A673 (cell line): ENCODE measurements around the gene PPP2CA. TPM values are rescaled to one million over a fixed set of nuclear protein-coding genes. Genes with fewer than 3 reads are reported as not detected.
A peak's percentile ranks its signal among the peaks of the same experiment; 100 is the strongest.
"Not testable (repeated sequence)": the region's sequence is repeated elsewhere in the genome, so short reads cannot be mapped to it uniquely, and the experiment has no call there.

Experiments
- BruUV-seq: library from RNA; stranded (reverse); fragments of 400-500 nt; replicated peaks from 2 replicates; lab custom pipeline; 2021; lab: Mats Ljungman, UMichigan
- CTCF ChIA-PET: fragments of 300-600 bp; sonication (Branson Sonifier 250); formaldehyde crosslinking; loops from one replicate; lab custom pipeline; 2022; ENCODE audit warnings: antibody characterized with exemption; lab: Charles Lee
- POLR2A ChIA-PET: fragments of 300-600 bp; sonication (Branson Sonifier 250); formaldehyde crosslinking; loops from one replicate; lab custom pipeline; 2022; ENCODE audit warnings: antibody characterized with exemption; ENCODE audit not compliant: low non-redundant PET; lab: Charles Lee
- DNase-seq: peaks from one replicate; pipeline ENCODE4 v3.0.0-alpha.2; 2015; ENCODE audit warnings: low spot score
- H3K27ac ChIP-seq: fragments of 200-600 bp; sonication (generic); 2 replicates; pipeline ENCODE4 v1.5.1; 2016; ENCODE audit warnings: mixed run types, low read depth, mild to moderate bottlenecking, mixed read lengths, antibody characterized with exemption, low read length; ENCODE audit not compliant: poor library complexity, severe bottlenecking
- H3K27me3 ChIP-seq: fragments of 200-600 bp; sonication (generic); replicated peaks from 2 replicates; pipeline ENCODE4 v1.6.1; 2017; ENCODE audit warnings: mixed run types, low read depth, mild to moderate bottlenecking, mixed read lengths, antibody characterized with exemption, low read length; ENCODE audit not compliant: insufficient read depth, poor library complexity
- H3K36me3 ChIP-seq: fragments of 200-600 bp; sonication (generic); 2 replicates; pipeline ENCODE4 v1.6.1; 2016; ENCODE audit warnings: mixed run types, mild to moderate bottlenecking, mixed read lengths, antibody characterized with exemption, low read length; ENCODE audit not compliant: insufficient read depth, poor library complexity, severe bottlenecking
- H3K4me1 ChIP-seq: fragments of 200-600 bp; sonication (generic); 2 replicates; pipeline ENCODE4 v1.6.1; 2017; ENCODE audit warnings: mixed run types, mild to moderate bottlenecking, mixed read lengths, antibody characterized with exemption, low read length; ENCODE audit not compliant: insufficient read depth, poor library complexity, severe bottlenecking
- H3K4me3 ChIP-seq: fragments of 200-600 bp; sonication (generic); 2 replicates; pipeline ENCODE4 v1.5.1; 2016; ENCODE audit warnings: low read depth, mixed run types, mild to moderate bottlenecking, mixed read lengths, low read length; ENCODE audit not compliant: poor library complexity, severe bottlenecking
- H3K9me3 ChIP-seq: fragments of 200-600 bp; sonication (generic); 2 replicates; pipeline ENCODE4 v1.6.1; 2016; ENCODE audit warnings: mixed run types, low read depth, mild to moderate bottlenecking, mixed read lengths, antibody characterized with exemption, low read length; ENCODE audit not compliant: poor library complexity, severe bottlenecking
- EZH2 ChIP-seq: fragments of 200-600 bp; sonication (generic); IDR thresholded peaks from 2 replicates; pipeline ENCODE4 v1.6.1; 2017; ENCODE audit warnings: borderline replicate concordance, low read depth, mild to moderate bottlenecking, mixed read lengths, antibody characterized with exemption, low read length; ENCODE audit not compliant: poor library complexity, severe bottlenecking
- intact Hi-C: fragments of 100-400 bp; cut with micrococcal nuclease; formaldehyde crosslinking; loops from one replicate; pipeline ENCODE4 v1.10.0; 2022; ENCODE audit not compliant: unreplicated experiment
- total RNA-seq: library from RNA; stranded (reverse); gene quantifications from 2 replicates; pipeline ENCODE4 v1.2.3, GENCODE V29; 2021
- TF ChIP-seq, protein P1 (sequence below): fragments of 300-800, 200-600 bp; sonication (generic); conservative IDR thresholded peaks from 2 replicates; pipeline ENCODE4 v1.5.1; 2017; ENCODE audit warnings: low read depth, mild to moderate bottlenecking, antibody characterized with exemption, low read length, moderate library complexity, mixed read lengths

Gene PPP2CA
- total RNA-seq, 1 experiment from 2014 or later: 227 TPM

DNA sequence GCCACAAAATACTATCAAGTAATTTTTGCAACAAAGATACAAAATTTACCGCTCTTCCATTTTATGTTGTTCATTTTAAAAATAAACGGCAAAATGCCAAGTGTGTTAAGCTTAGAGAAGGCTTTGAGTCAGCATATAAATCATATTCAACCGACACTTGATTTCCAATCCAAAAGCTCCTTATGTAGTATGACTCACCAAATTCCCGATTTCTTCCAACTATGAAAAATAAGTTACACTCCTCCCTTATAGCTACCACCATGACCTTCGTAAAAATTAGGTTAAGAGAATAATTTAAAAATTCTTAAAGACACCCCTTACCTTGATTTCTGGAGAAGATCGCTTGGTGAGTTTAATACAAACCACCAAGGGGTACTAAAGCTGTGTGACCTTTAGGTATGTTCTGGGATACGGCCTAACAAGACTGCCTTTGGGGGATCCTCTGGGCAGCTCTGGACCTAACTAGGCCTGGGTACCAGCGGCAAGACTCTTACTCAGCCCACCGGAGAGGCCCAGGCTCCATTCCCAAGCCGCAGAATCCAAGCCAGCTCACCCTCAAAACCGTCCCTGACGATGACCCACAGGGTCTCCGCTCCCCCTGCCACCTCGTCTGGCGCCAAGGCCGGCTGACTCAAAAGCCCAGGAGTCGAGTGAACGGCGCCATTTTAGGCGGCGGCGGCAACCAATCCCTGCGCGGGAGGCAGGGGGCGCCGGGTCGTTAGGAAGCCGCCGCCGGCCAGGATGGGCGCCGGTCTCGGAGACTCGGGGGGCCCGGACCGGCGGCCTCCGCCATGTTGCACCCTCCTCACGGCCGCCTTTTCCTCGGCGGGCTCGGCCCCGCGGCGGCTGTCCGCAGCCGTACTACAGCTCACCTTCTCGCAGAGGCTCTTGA lies 739 bp downstream of the PPP2CA start:
- Histone ChIP-seq H3K36me3 (peaks cover 5% of the 10 kb centered on the region), H3K27me3 (no peaks in the 10 kb centered on the region), H3K4me1 (peaks cover 8% of the 10 kb centered on the region), H3K4me3 (peak overlapping the region; percentile 96), H3K27ac (peak overlapping the region; percentile 99), H3K9me3 (no peaks in the 10 kb centered on the region)
- POLR2A ChIA-PET: interaction anchor here (0.6 kb wide), 1 partner anchor 15 kb away, joined by 4 read pairs; no protein-coding TSS in a partner anchor
- TF ChIP-seq, protein P1, sequence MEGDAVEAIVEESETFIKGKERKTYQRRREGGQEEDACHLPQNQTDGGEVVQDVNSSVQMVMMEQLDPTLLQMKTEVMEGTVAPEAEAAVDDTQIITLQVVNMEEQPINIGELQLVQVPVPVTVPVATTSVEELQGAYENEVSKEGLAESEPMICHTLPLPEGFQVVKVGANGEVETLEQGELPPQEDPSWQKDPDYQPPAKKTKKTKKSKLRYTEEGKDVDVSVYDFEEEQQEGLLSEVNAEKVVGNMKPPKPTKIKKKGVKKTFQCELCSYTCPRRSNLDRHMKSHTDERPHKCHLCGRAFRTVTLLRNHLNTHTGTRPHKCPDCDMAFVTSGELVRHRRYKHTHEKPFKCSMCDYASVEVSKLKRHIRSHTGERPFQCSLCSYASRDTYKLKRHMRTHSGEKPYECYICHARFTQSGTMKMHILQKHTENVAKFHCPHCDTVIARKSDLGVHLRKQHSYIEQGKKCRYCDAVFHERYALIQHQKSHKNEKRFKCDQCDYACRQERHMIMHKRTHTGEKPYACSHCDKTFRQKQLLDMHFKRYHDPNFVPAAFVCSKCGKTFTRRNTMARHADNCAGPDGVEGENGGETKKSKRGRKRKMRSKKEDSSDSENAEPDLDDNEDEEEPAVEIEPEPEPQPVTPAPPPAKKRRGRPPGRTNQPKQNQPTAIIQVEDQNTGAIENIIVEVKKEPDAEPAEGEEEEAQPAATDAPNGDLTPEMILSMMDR: 0 out of 2 replicates have a peak, but pooled peaks have one; percentile 17
- no peak for TF ChIP-seq EZH2
- intact Hi-C loops: no loop called here
- CTCF ChIA-PET: no interaction called here
- BruUV-seq: TSS peak; percentile 39
- peak; percentile 74 for DNase-seq

DNA sequence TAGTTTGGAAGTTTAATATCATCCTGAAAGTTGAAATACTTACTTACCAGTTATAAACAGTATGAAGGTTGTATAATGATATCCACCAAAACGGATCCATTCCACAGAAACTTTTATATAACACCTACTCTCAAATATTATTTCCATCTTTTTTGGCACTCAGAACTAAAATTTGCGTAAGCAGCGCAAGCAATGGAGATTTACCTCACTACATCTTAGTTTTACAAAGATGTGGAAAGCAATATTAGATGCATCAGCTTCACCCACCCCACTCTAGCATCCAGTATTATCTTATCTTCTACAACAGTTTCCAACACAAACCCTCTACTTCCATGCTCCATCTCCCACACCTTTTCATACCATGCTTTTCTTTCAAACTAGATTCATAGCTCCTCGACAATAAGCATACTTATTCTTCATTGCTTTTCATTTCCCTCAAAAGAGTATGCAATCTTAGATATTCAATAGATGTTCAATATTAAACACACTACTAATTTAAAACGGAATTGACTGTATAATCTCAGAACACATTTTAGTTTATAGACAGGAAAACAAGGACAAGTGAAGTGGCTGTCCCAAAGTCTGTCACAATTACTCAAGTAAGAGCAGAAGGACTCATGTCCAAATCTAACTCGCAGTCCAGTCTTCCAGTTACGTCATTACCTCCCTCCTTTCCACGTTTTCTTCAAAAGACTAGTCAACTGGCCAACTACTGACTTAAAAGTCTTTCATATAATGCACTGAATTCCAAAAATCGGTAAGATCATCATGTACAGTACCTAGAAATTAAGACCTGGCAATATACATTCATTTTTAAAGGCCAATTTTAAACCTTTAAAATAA lies 2.2 kb downstream of the PPP2CA start:
- intact Hi-C loops: no loop called here
- H3K9me3 ChIP-seq: no peaks in the 10 kb centered on the region
- no peak overlapping the region for H3K27ac ChIP-seq
- DNase-seq: no peak
- BruUV-seq: no TSS peak
- POLR2A ChIA-PET: interaction anchor here (0.5 kb wide), 1 partner anchor 12 kb away, joined by 3 read pairs; no protein-coding TSS in a partner anchor
- TF ChIP-seq, protein P1: no peak
- TF ChIP-seq EZH2: no peak
- peaks cover 5% of the 10 kb centered on the region for H3K36me3 ChIP-seq
- H3K4me3 ChIP-seq: peak overlapping the region; percentile 96
- peaks cover 8% of the 10 kb centered on the region for H3K4me1 ChIP-seq
- no peaks in the 10 kb centered on the region for H3K27me3 ChIP-seq
- CTCF ChIA-PET: no interaction called here

DNA sequence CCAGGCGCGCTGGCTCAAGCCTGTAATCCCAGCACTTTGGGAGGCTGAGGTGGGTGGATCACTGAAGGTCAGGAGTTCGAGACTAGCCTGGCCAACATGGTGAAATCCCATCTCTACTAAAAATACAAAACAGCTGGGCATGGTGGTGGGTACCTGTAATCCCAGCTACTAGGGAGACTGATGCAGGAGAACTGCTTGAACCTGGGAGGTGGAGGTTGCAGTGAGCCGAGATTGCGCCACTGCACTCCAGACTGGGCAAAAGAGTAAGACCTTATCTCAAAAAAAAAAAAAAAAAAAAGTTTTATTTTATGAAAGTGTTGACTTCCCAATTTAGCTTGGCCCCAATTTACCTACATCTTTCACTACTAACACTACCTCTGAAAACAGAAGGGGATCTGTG lies 4.2 kb downstream of the PPP2CA start:
- H3K27me3 ChIP-seq, H3K4me1 ChIP-seq, H3K27ac ChIP-seq, H3K4me3 ChIP-seq, BruUV-seq, CTCF ChIA-PET, H3K36me3 ChIP-seq, intact Hi-C loops, DNase-seq, H3K9me3 ChIP-seq: not testable (repeated sequence)
- POLR2A ChIA-PET: interaction anchor here (0.7 kb wide), 1 partner anchor 34 kb away, joined by 4 read pairs; no protein-coding TSS in a partner anchor
